Embryonic facial prominence (tissue), 1 donor: ENCODE data around the gene ME3.
"Not testable (repeated sequence)": the region's sequence is repeated elsewhere in the genome, so short reads cannot be mapped to it uniquely, and the experiment has no call there.

ENCODE experiments used
- DNase-seq: peaks from one replicate; pipeline ENCODE4 v3.0.0-alpha.2; 2016; ENCODE audit errors: extremely low spot score

The ME3 gene

GRCh38 chr11:86588566-86589090, 83.8 kb downstream of the ME3 start:
- DNase-seq, result no peak

GRCh38 chr11:86587264-86588193, 84.9 kb downstream of the ME3 start:
- no peak for DNase-seq

GRCh38 chr11:86586307-86586706, 86.1 kb downstream of the ME3 start:
- DNase-seq, result no peak

- DNase-seq, result no peak
Measured at GRCh38 chr11:86582898-86583297, 89.5 kb downstream of the ME3 start.

- no peak for DNase-seq
Measured at GRCh38 chr11:86580535-86580934, 91.9 kb downstream of the ME3 start.

- no peak for DNase-seq
Measured at GRCh38 chr11:86579406-86579731, 93.0 kb downstream of the ME3 start.

GRCh38 chr11:86578727-86579405, 93.5 kb downstream of the ME3 start:
- no peak for DNase-seq

GRCh38 chr11:86577644-86578636, 94.5 kb downstream of the ME3 start:
- no peak for DNase-seq

GRCh38 chr11:86576946-86577624, 95.3 kb downstream of the ME3 start:
- no peak for DNase-seq

- DNase-seq, result no peak
Measured at GRCh38 chr11:86575927-86576326, 96.5 kb downstream of the ME3 start.

- DNase-seq, result no peak
Measured at GRCh38 chr11:86575208-86575855, 97.1 kb downstream of the ME3 start.

GRCh38 chr11:86574493-86575207, 97.8 kb downstream of the ME3 start:
- no peak for DNase-seq

- no peak for DNase-seq
Measured at GRCh38 chr11:86571273-86571948, 101.0 kb downstream of the ME3 start.

GRCh38 chr11:86570451-86570850, 102.0 kb downstream of the ME3 start:
- no peak for DNase-seq

GRCh38 chr11:86570020-86570419, 102.4 kb downstream of the ME3 start:
- no peak for DNase-seq

- DNase-seq, result no peak
Measured at GRCh38 chr11:86569109-86569508, 103.3 kb downstream of the ME3 start.

- no peak for DNase-seq
Measured at GRCh38 chr11:86565801-86566312, 106.6 kb downstream of the ME3 start.

- DNase-seq, result no peak
Measured at GRCh38 chr11:86565388-86565787, 107.0 kb downstream of the ME3 start.

- DNase-seq, result not testable (repeated sequence)
Measured at GRCh38 chr11:86562842-86563241, 109.6 kb downstream of the ME3 start.
